K562 (cell line): ENCODE results near the gene SYNGR4. TPM values are rescaled to one million over a fixed set of nuclear protein-coding genes. Genes with fewer than 3 reads are reported as not detected.

Experiments
- ATAC-seq: fragments of 200-7000 bp; cut with Tn5 transposase; 3 replicates; pipeline ENCODE4 v1.9.1; 2020; ENCODE audit warnings: moderate library complexity
- BruUV-seq: library from RNA; stranded (reverse); fragments of 400-500 nt; replicated peaks from 2 replicates; lab custom pipeline; 2021; lab: Mats Ljungman, UMichigan
- CTCF ChIA-PET: fragments of 300-600 bp; formaldehyde crosslinking; extraction: SDS; loops from one replicate; lab custom pipeline; 2021; ENCODE audit warnings: low intra/inter-chr PET ratio; lab: Yijun Ruan, JAX
- POLR2A ChIA-PET: fragments of 300-600, 350-650 bp; sonication (Branson Sonifier 250); formaldehyde crosslinking; extraction: SDS; loops from one replicate; lab custom pipeline; 2021; ENCODE audit warnings: antibody characterized with exemption, inconsistent platforms; lab: Yijun Ruan, JAX
- DNase-seq, 4 experiments: peaks; one replicate each; pipeline versions ENCODE4 v3.0.0 to v3.0.0-alpha.2; 2011 to 2018; ENCODE audit warnings: low spot score in 3 of 4, mixed read lengths in 3 of 4; ENCODE audit errors: extremely low read depth in 1 of 4
- FAIRE-seq: peaks from 2 replicates; lab custom pipeline; 2011; peaks lifted over from hg19 to GRCh38; lab: Jason Lieb, UNC
- H2AFZ ChIP-seq: 2 replicates; pipeline ENCODE4 v1.6.0; 2011; ENCODE audit warnings: low read depth, low read length, control low read depth, inconsistent platforms
- H3K27ac ChIP-seq: fragments of 200-600 bp; 3 replicates; pipeline ENCODE4 v1.8.0; 2011; ENCODE audit warnings: low read depth, mild to moderate bottlenecking, control low read depth, inconsistent platforms, low read length, moderate library complexity, mixed read lengths; ENCODE audit errors: extremely low read depth
- H3K27me3 ChIP-seq, 2 experiments: fragments of 300-600 bp in 1 of 2; 2 replicates in 1 of 2; 3 replicates in 1 of 2; pipeline versions ENCODE4 v1.6.0 to v1.8.0; 2011; ENCODE audit warnings: inconsistent platforms in 2 of 2, low read length in 2 of 2, mild to moderate bottlenecking in 1 of 2, mixed read lengths in 1 of 2, moderate library complexity in 1 of 2; ENCODE audit not compliant: control insufficient read depth in 2 of 2, insufficient read depth in 2 of 2
- H3K36me3 ChIP-seq: fragments of 300-600 bp; 3 replicates; pipeline ENCODE4 v1.8.0; 2011; ENCODE audit warnings: mild to moderate bottlenecking, low read length, inconsistent platforms; ENCODE audit not compliant: control insufficient read depth, insufficient read depth
- H3K4me1 ChIP-seq, 2 experiments: fragments of 200-600 bp in 1 of 2; replicated peaks in 1 of 2; 2 replicates in 1 of 2; 3 replicates in 1 of 2; pipeline versions ENCODE4 v1.5.1 to v1.8.0; 2011; ENCODE audit warnings: inconsistent platforms in 2 of 2, low read length in 2 of 2, mild to moderate bottlenecking in 1 of 2, mixed read lengths in 1 of 2, moderate library complexity in 1 of 2; ENCODE audit not compliant: control insufficient read depth in 2 of 2, insufficient read depth in 2 of 2
- H3K4me2 ChIP-seq: 2 replicates; pipeline ENCODE4 v1.6.1; 2011; ENCODE audit warnings: low read length, control low read depth, inconsistent platforms, mixed read lengths; ENCODE audit not compliant: insufficient read depth
- H3K4me3 ChIP-seq: fragments of 200-600 bp; sonication (generic), shearing (Covaris generic); 2 replicates; pipeline ENCODE4 v1.5.1; 2016; ENCODE audit warnings: control low read depth, inconsistent platforms
- H3K79me2 ChIP-seq: fragments of 200-600 bp; 3 replicates; pipeline ENCODE4 v1.8.0; 2011; ENCODE audit warnings: low read length, inconsistent platforms; ENCODE audit not compliant: control insufficient read depth, insufficient read depth
- H3K9ac ChIP-seq, 2 experiments: 2 replicates each; pipeline versions ENCODE4 v1.6.0 to v1.6.1; 2011; ENCODE audit warnings: low read depth in 2 of 2, low read length in 2 of 2, control low read depth in 1 of 2, inconsistent platforms in 1 of 2, mild to moderate bottlenecking in 1 of 2, mixed read lengths in 1 of 2; ENCODE audit not compliant: insufficient read depth in 1 of 2
- H3K9me1 ChIP-seq: one replicate; pipeline ENCODE4 v1.6.0; 2011; ENCODE audit warnings: inconsistent platforms, mild to moderate bottlenecking, low read length, moderate library complexity; ENCODE audit not compliant: control insufficient read depth, insufficient read depth
- H3K9me3 ChIP-seq: replicated peaks from 2 replicates; pipeline ENCODE4 v1.5.1; 2011; ENCODE audit warnings: low read depth, low read length, inconsistent platforms; ENCODE audit not compliant: control insufficient read depth, insufficient read depth
- H4K20me1 ChIP-seq: replicated peaks from 2 replicates; pipeline ENCODE4 v1.6.1; 2011; ENCODE audit warnings: low read length, inconsistent platforms, mixed read lengths; ENCODE audit not compliant: control insufficient read depth, insufficient read depth
- CBX2 ChIP-seq: fragments of 200-600 bp; sonication (generic); IDR thresholded peaks from one replicate; pipeline ENCODE4 v1.6.1; 2012; ENCODE audit warnings: mild to moderate bottlenecking, low read length, inconsistent platforms; ENCODE audit not compliant: insufficient read depth, poor library complexity, severe bottlenecking
- CHD4 ChIP-seq: fragments of 200-600 bp; sonication (generic); IDR thresholded peaks from 3 replicates; pipeline ENCODE4 v1.6.1; 2012; ENCODE audit warnings: low read depth, mild to moderate bottlenecking, mixed read lengths, low read length, inconsistent platforms; ENCODE audit not compliant: insufficient read depth, insufficient replicate concordance, poor library complexity, severe bottlenecking
- CREB5 ChIP-seq: fragments of 250-450 bp; sonication (Bioruptor Pico); IDR thresholded peaks from 2 replicates; pipeline ENCODE4 v1.5.0; 2020; ENCODE audit warnings: mild to moderate bottlenecking
- HCFC1 ChIP-seq: IDR thresholded peaks from 2 replicates; pipeline ENCODE4 v1.6.1; 2012; ENCODE audit warnings: low read depth, low read length, improper control_type of control experiment
- HNRNPH1 ChIP-seq: fragments of 200-400 bp; formaldehyde crosslinking; optimal IDR thresholded peaks from 2 replicates; pipeline ENCODE3; 2017; ENCODE audit warnings: low read depth, mild to moderate bottlenecking, low read length, moderate library complexity
- NFXL1 ChIP-seq: fragments of 450-650 bp; formaldehyde crosslinking; IDR thresholded peaks from 2 replicates; pipeline ENCODE4 v1.4.0; 2021; ENCODE audit warnings: mild to moderate bottlenecking
- PHB ChIP-seq: fragments of 250-450 bp; sonication (Bioruptor Pico); IDR thresholded peaks from 2 replicates; pipeline ENCODE4 v1.5.0; 2021
- SIX5 ChIP-seq, 2 experiments: IDR thresholded peaks; 2 replicates each; pipeline ENCODE4 v1.6.1; 2011; ENCODE audit warnings: low read length in 2 of 2, borderline replicate concordance in 1 of 2, low read depth in 1 of 2, mild to moderate bottlenecking in 1 of 2, moderate library complexity in 1 of 2; ENCODE audit not compliant: insufficient read depth in 1 of 2
- SMAD1 ChIP-seq: fragments of 150-350 bp; IDR thresholded peaks from 2 replicates; pipeline ENCODE4 v1.6.1; 2014; ENCODE audit warnings: low read length, low read depth; ENCODE audit not compliant: partially characterized antibody
- TRIM25 ChIP-seq: fragments of 450-650 bp; IDR thresholded peaks from 2 replicates; pipeline ENCODE4 v1.7.0; 2016; ENCODE audit warnings: borderline replicate concordance
- ZBTB9 ChIP-seq: fragments of 450-650 bp; formaldehyde crosslinking; IDR thresholded peaks from 2 replicates; pipeline ENCODE4 v1.4.0; 2020; ENCODE audit warnings: mild to moderate bottlenecking, moderate library complexity
- WGBS: fragments of 100-300 bp; shearing (Covaris generic); methylation state at CpG from one replicate; pipeline ENCODE4 v1.1.6; 2016; ENCODE audit warnings: low coverage, mixed read lengths; ENCODE audit not compliant: insufficient coverage; ENCODE audit errors: missing lambda C conversion rate; 5-methylcytosine and 5-hydroxymethylcytosine counted together
- in situ Hi-C: fragments of 300-500 bp; cut with MboI; formaldehyde crosslinking; loops from 4 replicates; pipeline ENCODE4 v1.15.0; 2018; ENCODE audit warnings: inconsistent platforms, mixed read lengths
- intact Hi-C: fragments of 100-400 bp; cut with micrococcal nuclease; formaldehyde crosslinking; loops from 2 replicates; pipeline ENCODE4 v1.14.2; 2022
- polyA plus RNA-seq, 8 experiments: library from polyadenylated mRNA; depleted of rRNA in 4 of 8; stranded (reverse) in 5 of 8; unstranded in 3 of 8; fragments of >200 nt; fragmentation: Nextera tagmentation in 2 of 8; fragmentation: Illumina TruSeq in 1 of 8; extraction: Ambion mirVana in 2 of 8; extraction: Trizol in 1 of 8; gene quantifications; 2 replicates each; pipeline versions ENCODE4 v1.2.1 to v1.2.3, GENCODE V29; 2011 to 2014; ENCODE audit warnings: inconsistent platforms in 1 of 8, missing spikeins in 1 of 8
- total RNA-seq, 7 experiments: library from RNA; depleted of rRNA in 6 of 7; stranded (reverse); fragments of >200 nt in 6 of 7; fragmentation: Illumina TruSeq in 2 of 7; extraction: Trizol in 2 of 7; gene quantifications; 2 replicates each; pipeline versions ENCODE4 v1.2.1 to v1.2.3, GENCODE V29; 2011 to 2021; ENCODE audit warnings: low replicate concordance in 1 of 7
- TF ChIP-seq, protein P1 (sequence below): sonication (generic); formaldehyde crosslinking; IDR thresholded peaks from 2 replicates; pipeline ENCODE4 v1.8.1; 2023; ENCODE audit warnings: mild to moderate bottlenecking, missing genetic modification reagents
- TF ChIP-seq, protein P2 (sequence below): fragments of 450-650 bp; formaldehyde crosslinking; IDR thresholded peaks from 2 replicates; pipeline ENCODE4 v1.4.0; 2022; ENCODE audit warnings: missing genetic modification characterization

SYNGR4 gene
- total and polyA plus RNA-seq, 9 of the 15 experiments (the other 6 are each of a cell fraction or from before 2014, with no cell fraction given), result 0.07 to 0.14 TPM; not detected in 7

GRCh38 chr19:48344892-48345291, 19.3 kb upstream of the SYNGR4 start:
- ChIA-PET CTCF (no interaction called here), POLR2A (no interaction called here)
- no TSS peak for BruUV-seq
- TF ChIP-seq, protein P1, sequence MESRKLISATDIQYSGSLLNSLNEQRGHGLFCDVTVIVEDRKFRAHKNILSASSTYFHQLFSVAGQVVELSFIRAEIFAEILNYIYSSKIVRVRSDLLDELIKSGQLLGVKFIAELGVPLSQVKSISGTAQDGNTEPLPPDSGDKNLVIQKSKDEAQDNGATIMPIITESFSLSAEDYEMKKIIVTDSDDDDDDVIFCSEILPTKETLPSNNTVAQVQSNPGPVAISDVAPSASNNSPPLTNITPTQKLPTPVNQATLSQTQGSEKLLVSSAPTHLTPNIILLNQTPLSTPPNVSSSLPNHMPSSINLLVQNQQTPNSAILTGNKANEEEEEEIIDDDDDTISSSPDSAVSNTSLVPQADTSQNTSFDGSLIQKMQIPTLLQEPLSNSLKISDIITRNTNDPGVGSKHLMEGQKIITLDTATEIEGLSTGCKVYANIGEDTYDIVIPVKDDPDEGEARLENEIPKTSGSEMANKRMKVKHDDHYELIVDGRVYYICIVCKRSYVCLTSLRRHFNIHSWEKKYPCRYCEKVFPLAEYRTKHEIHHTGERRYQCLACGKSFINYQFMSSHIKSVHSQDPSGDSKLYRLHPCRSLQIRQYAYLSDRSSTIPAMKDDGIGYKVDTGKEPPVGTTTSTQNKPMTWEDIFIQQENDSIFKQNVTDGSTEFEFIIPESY (CRISPR knock-in tag), result peak; percentile 76; the same call in 1 of the 2 replicates
- TF ChIP-seq HCFC1 (peak; percentile 89), HNRNPH1 (no peak), TRIM25 (no peak), CREB5 (CRISPR knock-in tag) (no peak), ZBTB9 (CRISPR knock-in tag) (no peak), CBX2 (no peak), CHD4 (no peak), SMAD1 (no peak), SIX5 (IDR thresholded peaks at IDR 0.05; ENCODE audit: borderline replicate concordance in 1 of 2, insufficient read depth in 1 of 2, low read depth in 1 of 2, low read length in 2 of 2) (peak; percentile 63 to 77; a peak in 3 of 4 replicates), PHB (CRISPR knock-in tag) (no peak), NFXL1 (CRISPR knock-in tag) (no peak)
- TF ChIP-seq, protein P2, sequence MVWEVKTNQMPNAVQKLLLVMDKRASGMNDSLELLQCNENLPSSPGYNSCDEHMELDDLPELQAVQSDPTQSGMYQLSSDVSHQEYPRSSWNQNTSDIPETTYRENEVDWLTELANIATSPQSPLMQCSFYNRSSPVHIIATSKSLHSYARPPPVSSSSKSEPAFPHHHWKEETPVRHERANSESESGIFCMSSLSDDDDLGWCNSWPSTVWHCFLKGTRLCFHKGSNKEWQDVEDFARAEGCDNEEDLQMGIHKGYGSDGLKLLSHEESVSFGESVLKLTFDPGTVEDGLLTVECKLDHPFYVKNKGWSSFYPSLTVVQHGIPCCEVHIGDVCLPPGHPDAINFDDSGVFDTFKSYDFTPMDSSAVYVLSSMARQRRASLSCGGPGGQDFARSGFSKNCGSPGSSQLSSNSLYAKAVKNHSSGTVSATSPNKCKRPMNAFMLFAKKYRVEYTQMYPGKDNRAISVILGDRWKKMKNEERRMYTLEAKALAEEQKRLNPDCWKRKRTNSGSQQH (CRISPR knock-in tag), result no peak

More at GRCh38 chr19:48344892-48345291, 19.3 kb upstream of the SYNGR4 start:
- Histone ChIP-seq H3K9me1 (no peaks in the 10 kb centered on the region), H3K4me3 (no peak overlapping the region), H4K20me1 (no peaks in the 10 kb centered on the region), H3K27ac (no peak overlapping the region), H3K4me1 (peaks cover 0 to 14% of the 10 kb centered on the region in 2 experiments; a peak in 3 of 5 replicates), H3K36me3 (peaks cover 4% of the 10 kb centered on the region; the same call in 2 of the 3 replicates), H3K79me2 (no peaks in the 10 kb centered on the region), H3K4me2 (no peak overlapping the region), H3K9ac (no peak overlapping the region; a peak in 1 of 4 replicates), H3K9me3 (no peaks in the 10 kb centered on the region), H3K27me3 (no peaks in the 10 kb centered on the region), H2AFZ (peak overlapping the region; percentile 22; the same call in 1 of the 2 replicates)
- ATAC-seq, result peak; percentile 99
- in situ Hi-C loops, result loop anchor here (5.0 kb wide), 1 partner anchor 43 kb away; no protein-coding TSS in a partner anchor
- intact Hi-C loops, result no loop called here
- FAIRE-seq, result peak; percentile 75
- WGBS, result 79% methylated on average over 6 of the region's 6 CpGs
- peak; percentile 38 to 63 (median 54) for DNase-seq
